LNCaP clone FGC (cell line): ENCODE measurements around the gene TLDC2.

Experiments used
- DNase-seq: peaks from one replicate; pipeline ENCODE4 v3.0.0-alpha.2; 2011; ENCODE audit warnings: low read depth
- H3K4me3 ChIP-seq: 2 replicates; pipeline ENCODE4 v1.5.1; 2011; ENCODE audit warnings: mild to moderate bottlenecking, low read depth, low read length, control low read depth
- TF ChIP-seq, protein P1 (sequence below): IDR thresholded peaks from 2 replicates; pipeline ENCODE4 v1.5.1; 2012; ENCODE audit warnings: mild to moderate bottlenecking; ENCODE audit not compliant: control insufficient read depth, insufficient read depth; ENCODE audit errors: extremely low read depth

TLDC2 gene

DNA sequence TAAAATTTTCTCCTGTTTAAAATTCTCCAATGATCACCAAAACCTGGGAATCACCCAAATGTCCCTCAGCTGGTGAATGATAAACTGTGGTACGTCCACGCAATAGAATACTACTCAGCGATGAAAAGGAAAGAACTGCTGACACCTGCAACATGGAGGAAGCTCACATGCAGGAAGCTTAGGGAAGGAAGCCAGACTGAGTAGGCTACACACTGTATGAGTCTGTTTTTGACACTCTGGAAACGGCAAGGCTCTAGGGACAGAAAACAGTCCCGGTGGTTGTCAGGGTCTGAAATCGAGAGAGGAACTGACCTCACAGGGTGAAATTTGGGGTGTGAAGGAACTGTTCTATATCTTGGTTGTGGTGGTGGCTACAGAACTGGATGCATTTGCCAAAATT is 25.2 kb upstream of the TLDC2 start:
- DNase-seq: no peak
- TF ChIP-seq, protein P1, sequence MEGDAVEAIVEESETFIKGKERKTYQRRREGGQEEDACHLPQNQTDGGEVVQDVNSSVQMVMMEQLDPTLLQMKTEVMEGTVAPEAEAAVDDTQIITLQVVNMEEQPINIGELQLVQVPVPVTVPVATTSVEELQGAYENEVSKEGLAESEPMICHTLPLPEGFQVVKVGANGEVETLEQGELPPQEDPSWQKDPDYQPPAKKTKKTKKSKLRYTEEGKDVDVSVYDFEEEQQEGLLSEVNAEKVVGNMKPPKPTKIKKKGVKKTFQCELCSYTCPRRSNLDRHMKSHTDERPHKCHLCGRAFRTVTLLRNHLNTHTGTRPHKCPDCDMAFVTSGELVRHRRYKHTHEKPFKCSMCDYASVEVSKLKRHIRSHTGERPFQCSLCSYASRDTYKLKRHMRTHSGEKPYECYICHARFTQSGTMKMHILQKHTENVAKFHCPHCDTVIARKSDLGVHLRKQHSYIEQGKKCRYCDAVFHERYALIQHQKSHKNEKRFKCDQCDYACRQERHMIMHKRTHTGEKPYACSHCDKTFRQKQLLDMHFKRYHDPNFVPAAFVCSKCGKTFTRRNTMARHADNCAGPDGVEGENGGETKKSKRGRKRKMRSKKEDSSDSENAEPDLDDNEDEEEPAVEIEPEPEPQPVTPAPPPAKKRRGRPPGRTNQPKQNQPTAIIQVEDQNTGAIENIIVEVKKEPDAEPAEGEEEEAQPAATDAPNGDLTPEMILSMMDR: no peak
- no peak overlapping the region for H3K4me3 ChIP-seq

DNA sequence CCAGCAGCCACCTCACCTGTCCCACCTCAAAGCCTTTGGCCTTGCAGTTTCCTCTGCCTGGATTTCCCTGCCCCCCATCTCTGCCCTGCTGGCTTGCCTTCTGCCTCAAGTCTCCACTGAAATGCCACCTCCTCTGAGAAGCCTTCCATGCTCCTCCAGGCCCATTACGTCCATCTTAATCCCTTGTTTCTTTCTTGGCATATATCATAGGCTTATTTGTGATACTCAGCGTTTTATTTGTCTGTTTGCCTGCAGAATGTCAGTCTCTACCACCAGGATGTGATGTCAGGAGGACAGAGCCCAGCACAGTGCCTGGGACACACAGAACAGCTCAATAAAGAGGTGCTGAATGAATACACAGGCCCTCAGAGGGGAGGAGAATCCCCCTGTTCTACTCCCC is 24.4 kb upstream of the TLDC2 start:
- no peak overlapping the region for H3K4me3 ChIP-seq
- TF ChIP-seq, protein P1: no peak
- no peak for DNase-seq

DNA sequence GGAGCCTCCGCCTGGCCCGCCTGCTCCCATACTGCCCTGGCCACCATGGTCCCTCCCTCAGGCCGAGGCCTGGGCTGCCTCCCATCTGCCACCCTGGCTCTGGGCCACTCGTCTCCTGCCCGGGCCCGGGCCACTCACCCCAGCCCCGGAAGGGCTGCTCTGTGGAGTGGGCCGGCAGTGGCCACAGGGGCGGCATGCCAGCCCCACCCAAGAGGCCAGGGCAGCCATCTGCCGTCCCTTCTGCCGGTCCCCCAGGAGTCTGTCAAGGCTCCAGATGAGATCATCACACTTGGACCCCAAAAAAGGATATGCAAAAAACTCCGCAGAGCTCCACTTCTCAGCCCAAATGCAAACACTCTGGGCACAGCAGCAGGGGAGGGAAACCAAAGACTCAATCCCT is 23.8 kb upstream of the TLDC2 start:
- H3K4me3 ChIP-seq: no peak overlapping the region
- TF ChIP-seq, protein P1: no peak
- DNase-seq: no peak

DNA sequence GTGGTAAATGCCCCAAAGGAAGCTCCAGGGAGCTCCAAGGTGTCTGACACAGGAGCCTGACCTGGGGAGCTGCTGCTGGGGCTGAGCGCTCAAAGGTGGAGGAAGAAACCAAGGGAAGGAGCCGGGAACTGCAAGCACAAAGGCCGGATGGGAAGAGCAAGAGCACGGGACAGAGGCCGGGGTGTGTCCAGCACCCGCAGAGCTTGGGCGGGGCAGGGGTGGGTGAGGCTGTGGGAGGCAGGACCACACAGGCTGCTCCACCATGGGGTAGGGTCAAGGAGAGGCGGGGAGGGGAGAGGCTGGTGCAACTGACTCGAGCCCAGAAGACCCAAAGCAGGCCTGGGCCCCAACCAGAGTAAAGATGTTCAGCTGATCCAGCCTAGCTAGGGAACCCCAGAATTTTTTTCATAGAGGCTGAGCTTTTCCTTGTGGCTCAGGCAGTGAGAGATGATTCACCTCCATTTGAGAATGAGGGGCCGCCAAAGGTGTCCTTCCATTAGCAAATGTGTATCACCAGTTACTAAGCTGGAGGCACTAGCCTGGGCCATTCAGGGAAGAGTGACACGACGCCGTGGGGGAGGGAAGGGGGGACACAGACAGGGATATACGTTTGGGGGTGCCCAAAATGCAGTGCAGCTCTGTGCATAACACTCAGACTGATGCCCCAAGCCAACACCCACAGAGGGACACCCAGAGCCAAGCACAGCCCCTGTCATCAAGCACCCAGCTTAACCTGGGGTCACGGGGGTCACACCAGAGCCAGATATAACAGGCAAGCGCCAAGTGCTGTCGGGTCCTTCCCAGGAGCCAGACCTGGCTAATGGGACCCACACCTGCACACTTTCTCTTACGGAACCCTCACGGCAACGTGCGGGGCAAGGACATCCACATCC is 21.3 kb upstream of the TLDC2 start:
- no peak for DNase-seq
- TF ChIP-seq, protein P1: no peak

DNA sequence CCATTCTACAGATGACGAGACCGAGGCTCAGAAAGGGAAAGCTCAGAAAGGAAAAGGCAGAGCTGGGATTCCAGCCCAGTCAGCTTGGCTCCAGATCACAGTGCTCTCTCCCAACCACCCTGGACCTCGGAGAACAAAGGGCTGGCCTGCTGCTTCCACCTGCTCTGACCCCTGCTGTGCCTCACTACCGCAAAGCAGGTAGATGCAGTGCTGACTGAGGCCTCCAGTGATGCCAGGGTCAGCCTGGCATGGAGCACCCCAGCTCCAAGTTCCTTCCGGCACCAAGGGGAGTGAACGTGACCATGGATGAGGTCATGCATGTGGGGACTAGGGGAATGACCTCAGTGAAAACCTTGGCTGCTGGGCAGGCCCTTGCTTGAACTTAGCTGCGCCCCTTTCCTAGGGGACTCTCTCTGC is 20.7 kb upstream of the TLDC2 start:
- DNase-seq: no peak
- TF ChIP-seq, protein P1: no peak
- no peak overlapping the region for H3K4me3 ChIP-seq

More for the DNA sequence above, 21.3 kb upstream of the TLDC2 start:
- no peak overlapping the region for H3K4me3 ChIP-seq

DNA sequence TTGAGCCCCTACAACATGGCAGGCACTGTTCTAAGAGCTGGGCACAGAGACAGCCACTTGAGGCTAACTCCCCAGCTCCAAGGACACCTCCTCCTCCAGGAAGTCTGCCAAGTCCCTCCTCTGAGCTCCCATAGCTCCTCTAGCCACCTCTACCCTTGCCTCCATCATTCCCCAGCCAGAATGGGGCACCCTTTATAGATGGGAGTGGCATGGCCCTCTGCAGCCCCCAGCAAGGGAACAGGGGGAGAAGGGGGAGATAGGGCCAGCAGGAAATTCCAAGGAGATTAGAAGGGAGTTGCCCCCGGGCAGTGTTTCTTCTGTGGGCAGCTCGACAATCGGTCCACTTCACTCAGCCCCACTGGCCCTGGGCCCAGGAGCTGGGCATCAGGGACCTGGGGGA is 19.7 kb upstream of the TLDC2 start:
- DNase-seq: no peak
- TF ChIP-seq, protein P1: no peak
- H3K4me3 ChIP-seq: no peak overlapping the region
